CD4-positive, alpha-beta T cell (primary cell): Measurements from ENCODE around the gene PADI4. TPM values are rescaled to one million over a fixed set of nuclear protein-coding genes. Genes with fewer than 3 reads are reported as not detected.

Source experiments
- ATAC-seq: fragments of 200-7000 bp; cut with Tn5 transposase; one replicate; pipeline ENCODE4 v1.10.0; 2022; ENCODE audit warnings: mild to moderate bottlenecking; ENCODE audit not compliant: poor library complexity
- CTCF ChIA-PET: fragments of 350-600 bp; sonication (Branson Sonifier 250); formaldehyde crosslinking; loops from one replicate; lab custom pipeline; 2021; ENCODE audit warnings: antibody characterized with exemption, inconsistent platforms; lab: Charles Lee
- POLR2A ChIA-PET: fragments of 350-600 bp; sonication (Branson Sonifier 250); formaldehyde crosslinking; loops from one replicate; lab custom pipeline; 2021; ENCODE audit warnings: antibody characterized with exemption, inconsistent platforms; lab: Charles Lee
- DNase-seq, 14 experiments: peaks; one replicate each; pipeline ENCODE4 v3.0.0-alpha.2; 2013 to 2020; ENCODE audit warnings: mixed read lengths in 2 of 14
- H3K27ac ChIP-seq, 2 donors: one replicate each; pipeline versions ENCODE4 v1.5.1 to v1.7.0; 2013; ENCODE audit warnings: low read length in 2 of 2, low read depth in 1 of 2, mild to moderate bottlenecking in 1 of 2
- H3K27me3 ChIP-seq, 2 experiments: 1 replicate in 1 of 2; 2 replicates in 1 of 2; pipeline versions ENCODE4 v1.6.1 to v1.7.0; 2013; ENCODE audit warnings: low read length in 2 of 2, control low read depth in 1 of 2, mild to moderate bottlenecking in 1 of 2, moderate library complexity in 1 of 2; ENCODE audit not compliant: insufficient read depth in 2 of 2, control insufficient read depth in 1 of 2
- H3K36me3 ChIP-seq: one replicate; pipeline ENCODE4 v1.6.1; 2013; ENCODE audit warnings: low read length, control low read depth; ENCODE audit not compliant: insufficient read depth
- H3K4me1 ChIP-seq: one replicate; pipeline ENCODE4 v1.6.1; 2013; ENCODE audit warnings: low read length, control low read depth; ENCODE audit not compliant: insufficient read depth
- H3K4me3 ChIP-seq: one replicate; pipeline ENCODE4 v1.5.1; 2013; ENCODE audit warnings: mild to moderate bottlenecking, low read length, moderate library complexity
- H3K9me3 ChIP-seq, 2 experiments: 1 replicate in 1 of 2; 2 replicates in 1 of 2; pipeline versions ENCODE4 v1.6.1 to v1.7.0; 2013; ENCODE audit warnings: low read length in 2 of 2, mild to moderate bottlenecking in 2 of 2, control low read depth in 1 of 2, moderate library complexity in 1 of 2; ENCODE audit not compliant: control insufficient read depth in 1 of 2, insufficient read depth in 1 of 2
- H3K27ac Mint-ChIP-seq: one replicate; pipeline ENCODE4 v1.8.0; 2020; ENCODE audit warnings: mixed read lengths
- H3K27me3 Mint-ChIP-seq: one replicate; pipeline ENCODE4 v1.8.0; 2021; ENCODE audit warnings: mixed read lengths
- H3K36me3 Mint-ChIP-seq: one replicate; pipeline ENCODE4 v1.8.0; 2021; ENCODE audit warnings: low read depth, mixed read lengths
- H3K4me1 Mint-ChIP-seq: one replicate; pipeline ENCODE4 v1.8.0; 2021; ENCODE audit warnings: low read depth, mixed read lengths
- H3K4me3 Mint-ChIP-seq: one replicate; pipeline ENCODE4 v1.8.0; 2020; ENCODE audit warnings: mild to moderate bottlenecking, mixed read lengths
- H3K9me3 Mint-ChIP-seq: one replicate; pipeline ENCODE4 v1.8.0; 2020; ENCODE audit warnings: mixed read lengths
- CTCF ChIP-seq: fragments of 200-600 bp; IDR thresholded peaks from one replicate; pipeline ENCODE4 v1.8.0; 2022; ENCODE audit warnings: antibody characterized with exemption, mild to moderate bottlenecking
- intact Hi-C, 2 experiments: fragments of 100-400 bp; cut with DNase I in 1 of 2; cut with micrococcal nuclease in 1 of 2; formaldehyde crosslinking; loops; one replicate each; pipeline versions ENCODE4 v1.15.1 to v1.9.0; 2023 to 2025; cut with DNase I, micrococcal nuclease
- microRNA-seq: library from miRNA; unstranded; fragments of <30 nt; microRNA quantifications from one replicate; pipeline ENCODE4 v1.2.0, GENCODE V29; 2021; ENCODE audit warnings: borderline microRNAs expressed, borderline replicate concordance
- total RNA-seq, 174 experiments: library from RNA in 2 of 174; stranded (reverse) in 2 of 174; gene quantifications; one replicate each; pipeline ENCODE4 v1.2.3 and lab custom pipeline; 2021 to 2026

PADI4 gene
- total RNA-seq, 2 experiments from 2014 or later, result 0.41 to 0.75 TPM

- intact Hi-C loops, result no loop called here
- TF ChIP-seq CTCF, result no peak
- no peaks in the 10 kb centered on the region for H3K27me3 ChIP-seq
- no peaks in the 10 kb centered on the region for H3K9me3 Mint-ChIP-seq
- H3K4me1 ChIP-seq, result no peaks in the 10 kb centered on the region
- H3K27ac Mint-ChIP-seq, result no peak overlapping the region
- H3K27me3 Mint-ChIP-seq, result no peaks in the 10 kb centered on the region
- ATAC-seq (no peak), DNase-seq (no peak)
- no peaks in the 10 kb centered on the region for H3K9me3 ChIP-seq
- H3K36me3 Mint-ChIP-seq, result peaks cover 74% of the 10 kb centered on the region
- H3K36me3 ChIP-seq, result peaks cover 64% of the 10 kb centered on the region
- H3K4me1 Mint-ChIP-seq, result no peaks in the 10 kb centered on the region
- H3K4me3 ChIP-seq, result no peak overlapping the region
- no peak overlapping the region for H3K27ac ChIP-seq
- CTCF ChIA-PET, result no interaction called here
- no peak overlapping the region for H3K4me3 Mint-ChIP-seq
- POLR2A ChIA-PET, result no interaction called here
Measured at GRCh38 chr1:17409391-17409811, 101.4 kb downstream of the PADI4 start.

DNA sequence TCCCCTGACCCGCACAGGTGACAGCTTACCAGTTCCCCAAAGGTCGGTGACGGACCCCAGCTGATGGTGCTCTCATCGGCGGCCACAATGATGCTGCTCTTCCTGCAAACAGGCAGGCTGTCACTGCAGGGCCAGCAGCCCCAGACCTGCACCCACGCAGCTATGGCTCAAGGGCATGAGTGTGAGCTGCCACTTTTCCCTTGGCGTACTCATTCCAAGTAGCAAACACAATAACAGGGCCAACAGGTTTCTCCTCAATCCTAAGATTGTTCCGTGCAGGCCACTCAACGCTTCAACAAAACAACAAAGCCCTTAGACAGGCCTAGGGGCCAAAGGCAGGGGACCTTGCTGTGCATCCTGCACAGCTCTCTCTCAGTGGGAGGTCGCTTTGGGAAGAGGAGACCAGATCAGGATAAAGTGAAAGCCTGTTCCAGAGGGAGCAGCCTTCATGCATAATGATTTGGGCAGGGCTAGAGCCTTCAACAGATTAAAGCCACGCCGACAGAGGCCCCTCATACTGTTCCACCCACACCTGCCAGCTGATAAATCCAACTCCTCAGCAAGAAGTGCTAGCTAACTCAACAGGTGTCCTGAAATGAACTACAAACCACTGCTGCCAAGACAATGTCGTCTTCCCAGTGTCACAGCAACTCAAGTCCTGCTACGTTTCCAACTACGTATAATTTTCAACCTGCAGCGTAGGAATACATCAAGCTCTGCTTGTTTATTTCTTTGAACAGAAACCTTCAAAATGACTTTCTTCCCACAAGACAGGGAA is 104.3 kb downstream of the PADI4 start:
- intact Hi-C loops, result no loop called here
- H3K4me3 Mint-ChIP-seq, result no peak overlapping the region
- H3K36me3 ChIP-seq, result peaks cover 90% of the 10 kb centered on the region
- DNase-seq (no peak), ATAC-seq (no peak)
- H3K4me1 ChIP-seq, result no peaks in the 10 kb centered on the region
- H3K9me3 ChIP-seq, result no peaks in the 10 kb centered on the region
- H3K27me3 Mint-ChIP-seq, result no peaks in the 10 kb centered on the region
- no peaks in the 10 kb centered on the region for H3K4me1 Mint-ChIP-seq
- H3K27ac ChIP-seq, result no peak overlapping the region
- no peaks in the 10 kb centered on the region for H3K9me3 Mint-ChIP-seq
- TF ChIP-seq CTCF, result no peak
- H3K27me3 ChIP-seq, result no peaks in the 10 kb centered on the region
- H3K27ac Mint-ChIP-seq, result no peak overlapping the region
- ChIA-PET CTCF (no interaction called here), POLR2A (no interaction called here)
- H3K4me3 ChIP-seq, result no peak overlapping the region
- peaks cover 99% of the 10 kb centered on the region for H3K36me3 Mint-ChIP-seq

Small RNA genes within 50 kb of the gene (microRNA-seq; reads per million reads assigned to microRNA genes)
- gene MIR3972, result not detected

Other genes with a start within 250 kb of the PADI4 start
- gene PADI2, start 188.7 kb upstream of the PADI4 start, total RNA-seq, result under 1 TPM; 0.25 to 0.30 TPM
- gene PADI1, start 103.1 kb upstream of the PADI4 start, total RNA-seq, result not detected
- gene PADI3, start 59.1 kb upstream of the PADI4 start, total RNA-seq, result not detected
- not detected for gene PADI6, start 64.0 kb downstream of the PADI4 start, total RNA-seq
- gene RCC2, start 131.5 kb downstream of the PADI4 start, total RNA-seq, result 10 to 100 TPM; 20.1 to 21.0 TPM
- gene ARHGEF10L, start 231.5 kb downstream of the PADI4 start, total RNA-seq, result under 1 TPM; 0.11 to 0.22 TPM